Effector CD8-positive, alpha-beta T cell (primary cell): ENCODE measurements around the gene KRTAP12-4.
A peak's percentile ranks its signal among the peaks of the same experiment; 100 is the strongest.
"Not testable (repeated sequence)": the region's sequence is repeated elsewhere in the genome, so short reads cannot be mapped to it uniquely, and the experiment has no call there.

Experiments used
- DNase-seq: peaks from one replicate; lab custom pipeline; 2025; lab: John Stamatoyannopoulos, UW

The KRTAP12-4 gene

DNA sequence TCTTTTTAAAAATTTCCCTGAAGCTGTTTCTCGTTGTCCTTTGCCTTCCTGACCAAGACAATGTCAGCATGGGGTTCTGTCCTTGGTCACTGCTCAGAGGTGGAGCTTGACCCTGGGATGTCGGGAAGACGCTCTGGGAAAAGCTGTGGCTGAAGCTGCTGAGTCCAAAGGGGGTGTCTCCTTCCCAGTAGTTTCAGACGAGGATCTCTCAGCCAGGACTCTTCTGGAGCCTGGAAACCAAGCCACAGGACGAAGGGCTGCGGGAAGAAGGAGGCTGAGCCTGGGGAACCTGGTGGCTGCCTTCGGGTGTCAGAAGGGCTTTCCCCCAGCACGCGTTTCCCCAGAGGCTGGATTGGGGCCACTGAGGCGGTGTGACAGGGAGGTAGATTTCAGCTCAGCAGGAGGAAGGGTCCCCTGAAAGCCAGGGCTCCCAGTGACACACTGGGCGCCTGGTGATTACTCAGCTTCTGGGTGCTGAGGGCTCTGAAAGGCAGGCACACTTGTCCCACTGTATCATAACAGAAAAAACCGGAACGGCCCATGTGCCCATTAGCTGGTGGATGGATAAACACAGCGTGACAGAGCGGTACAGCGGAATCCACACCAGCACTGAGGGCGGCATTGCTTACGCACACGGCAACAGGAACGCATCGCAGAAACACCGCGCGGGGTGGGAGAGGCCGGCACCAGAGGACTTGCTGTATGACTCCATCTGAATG is 32.5 kb upstream of the KRTAP12-4 start:
- no peak for DNase-seq

DNA sequence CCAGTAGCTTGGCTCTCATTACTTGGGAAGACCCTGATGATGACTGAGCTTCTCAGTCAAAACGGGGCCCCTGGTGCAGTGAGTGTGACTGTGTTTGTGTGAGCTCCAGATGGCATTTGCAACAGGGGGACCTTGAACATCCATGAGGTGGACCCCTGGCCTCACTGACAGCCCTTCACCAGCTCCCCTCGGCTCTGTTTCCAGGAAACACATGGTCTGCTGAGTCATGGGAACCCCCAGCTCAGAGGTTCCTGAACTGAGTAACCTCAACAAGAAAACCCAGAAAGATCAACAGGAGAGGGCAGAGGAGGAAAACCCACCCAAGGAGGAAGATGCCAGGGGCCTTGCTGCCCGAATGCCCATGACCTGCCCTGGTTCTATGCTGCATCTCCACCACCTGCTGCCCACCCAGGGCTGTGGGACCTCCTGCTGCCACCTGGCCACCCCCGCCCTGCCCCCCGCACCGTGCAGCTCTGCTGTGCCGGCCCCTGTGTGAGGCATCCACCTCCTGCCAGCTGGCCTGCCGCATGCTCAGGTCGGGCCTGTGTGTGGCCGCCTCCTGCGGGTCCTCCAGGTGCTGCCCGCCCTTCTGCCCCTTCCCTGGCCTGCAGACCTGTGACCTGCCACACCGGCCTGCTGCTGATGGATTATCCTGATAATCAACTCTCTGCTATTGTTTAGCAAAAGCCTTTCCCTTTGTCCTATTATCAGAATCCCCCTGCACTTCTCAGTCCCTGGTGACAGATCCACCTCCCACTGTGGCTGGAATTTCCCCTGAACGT is 31.7 kb upstream of the KRTAP12-4 start:
- no peak for DNase-seq

DNA sequence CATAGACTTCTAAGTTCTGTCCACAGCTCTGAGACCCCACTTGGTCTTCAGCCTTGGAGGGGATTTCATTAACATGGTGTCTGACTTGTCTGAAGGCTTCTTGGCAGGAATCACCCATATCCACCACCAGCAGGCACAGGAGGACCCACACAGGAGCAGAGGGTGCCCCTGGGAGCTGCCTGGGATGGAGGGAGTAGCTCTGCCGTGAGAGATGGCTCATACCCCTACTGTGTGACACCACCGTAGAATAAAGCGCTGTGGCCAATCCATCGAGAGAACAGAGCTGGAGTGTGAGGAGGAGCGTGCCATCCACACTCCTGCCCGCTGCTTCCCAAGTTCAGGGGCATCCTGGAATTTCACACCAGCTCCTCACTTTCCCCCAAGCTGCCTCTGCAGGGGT is 30.6 kb upstream of the KRTAP12-4 start:
- DNase-seq, result not testable (repeated sequence)

DNA sequence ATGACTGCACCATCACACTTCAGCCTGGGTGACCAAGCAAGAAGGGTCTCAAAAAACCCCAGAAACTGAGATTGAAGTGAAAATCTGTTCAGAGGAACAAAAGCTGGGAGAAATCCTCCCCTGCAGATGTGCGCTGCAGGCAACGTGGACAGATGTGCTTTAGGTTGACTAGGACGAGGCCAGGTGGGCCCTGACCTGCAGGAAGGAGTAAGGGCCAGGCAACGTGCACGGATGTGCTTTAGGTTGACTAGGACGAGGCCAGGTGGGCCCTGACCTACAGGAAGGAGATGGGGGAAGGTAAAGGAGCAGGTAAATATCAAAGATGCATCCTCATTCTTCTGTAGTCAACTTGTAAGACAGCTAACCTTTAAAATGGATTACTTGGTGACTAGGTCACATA is 30.0 kb upstream of the KRTAP12-4 start:
- DNase-seq, result no peak

DNA sequence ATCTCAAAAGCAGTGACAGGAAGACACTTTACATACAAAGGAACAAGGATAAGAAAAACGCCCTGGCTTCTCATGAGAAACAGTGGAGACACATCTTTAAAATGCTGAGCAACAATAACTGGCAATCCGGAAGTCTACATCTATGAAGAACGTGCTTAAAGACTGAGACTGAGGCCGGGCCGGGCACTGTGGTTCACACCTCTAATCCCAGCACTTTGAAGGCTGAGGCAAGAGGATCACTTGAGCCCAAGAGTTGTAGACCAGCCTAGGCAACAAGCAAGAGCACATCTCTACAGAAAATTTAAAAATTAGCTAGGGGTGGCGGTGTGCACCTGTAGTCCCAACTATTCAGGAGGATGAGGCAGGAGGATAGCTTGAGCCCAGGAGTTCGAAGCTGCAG is 29.6 kb upstream of the KRTAP12-4 start:
- DNase-seq, result no peak

DNA sequence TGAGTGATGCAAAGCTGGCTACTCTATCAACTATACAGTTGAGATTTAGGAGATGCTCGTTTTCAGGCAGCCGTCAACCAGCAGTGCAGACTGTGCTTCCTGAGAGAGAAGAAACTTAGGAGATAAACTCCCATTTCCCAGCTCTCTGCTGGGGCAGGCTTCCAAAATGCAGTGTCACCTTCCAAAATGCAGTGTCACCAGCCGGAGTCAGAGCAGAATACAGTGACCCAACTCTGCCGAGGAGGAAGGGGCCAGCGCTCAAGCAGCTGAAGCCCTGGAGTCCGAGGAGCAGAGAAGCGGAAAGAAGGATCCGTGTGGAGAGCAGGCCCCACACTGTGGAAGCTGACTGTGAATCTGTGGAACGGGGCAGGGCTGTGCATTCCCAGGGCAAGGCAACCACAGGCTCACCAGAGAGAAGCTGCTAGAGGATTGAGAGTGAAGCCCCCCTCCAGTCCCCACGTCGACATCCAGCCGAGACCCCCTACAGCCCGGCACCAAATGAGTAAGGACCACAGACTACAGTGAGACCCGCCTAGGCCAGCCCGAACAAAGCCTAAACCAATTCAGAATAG is 28.2 kb upstream of the KRTAP12-4 start:
- DNase-seq, result no peak

DNA sequence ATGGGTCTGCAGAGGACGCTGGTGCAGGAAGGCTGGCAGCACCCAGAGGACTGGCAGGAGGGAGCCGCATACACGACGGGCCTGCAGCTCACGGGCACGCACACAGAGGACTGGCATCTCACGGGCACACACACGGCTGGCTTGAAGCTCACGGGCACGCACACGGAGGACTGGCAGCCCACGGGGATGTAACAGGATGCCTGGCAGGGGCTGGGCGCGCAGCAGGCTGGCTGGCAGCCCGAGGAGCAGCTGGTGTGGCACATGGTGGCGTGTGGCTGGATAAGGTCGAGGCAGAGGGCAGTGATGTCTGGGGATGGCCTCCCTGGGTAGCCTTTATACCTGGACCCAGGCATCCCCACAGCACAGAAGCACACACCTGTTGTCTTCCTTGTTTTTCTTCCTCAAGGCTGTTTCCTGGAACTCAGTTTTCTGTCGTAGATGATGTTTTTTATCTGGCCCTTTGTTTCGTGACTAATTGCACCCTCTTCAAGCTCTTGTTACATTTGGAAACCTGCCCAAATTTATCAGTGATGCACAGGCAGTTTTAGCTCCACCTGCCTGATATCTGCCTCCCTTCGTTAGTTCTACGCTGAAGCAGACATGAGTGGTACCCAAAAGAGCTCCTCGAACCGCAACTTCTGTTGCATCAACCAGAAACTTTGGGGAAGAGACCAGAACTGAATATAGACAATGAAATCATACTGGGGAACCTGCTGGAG is 27.6 kb upstream of the KRTAP12-4 start, which contains the start of gene KRTAP12-1:
KRTAP12-1 (minus strand) TSS at position 303 of the 719 bp plus-strand sequence; CDS start at position 263, 40 bp downstream.
- DNase-seq, result no peak

DNA sequence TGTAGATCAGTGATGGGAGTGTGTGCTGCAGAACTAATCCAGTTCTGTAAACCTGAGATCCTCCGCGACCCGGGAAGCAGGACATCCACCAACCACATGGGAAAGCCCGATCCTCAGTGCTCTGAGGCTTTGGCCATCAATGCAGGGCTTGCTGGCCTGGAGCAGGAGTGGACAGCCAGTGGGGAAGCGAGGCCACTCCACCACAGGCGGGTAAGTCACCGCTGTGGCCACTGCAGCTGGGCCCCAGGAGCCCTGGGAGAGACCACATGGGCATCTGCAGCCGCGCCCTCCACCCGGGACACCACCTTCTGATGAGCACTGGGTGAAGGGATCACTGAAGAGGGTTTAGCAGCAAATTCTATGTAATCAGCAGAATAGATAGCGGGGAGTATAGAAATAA is 26.7 kb upstream of the KRTAP12-4 start:
- no peak for DNase-seq

DNA sequence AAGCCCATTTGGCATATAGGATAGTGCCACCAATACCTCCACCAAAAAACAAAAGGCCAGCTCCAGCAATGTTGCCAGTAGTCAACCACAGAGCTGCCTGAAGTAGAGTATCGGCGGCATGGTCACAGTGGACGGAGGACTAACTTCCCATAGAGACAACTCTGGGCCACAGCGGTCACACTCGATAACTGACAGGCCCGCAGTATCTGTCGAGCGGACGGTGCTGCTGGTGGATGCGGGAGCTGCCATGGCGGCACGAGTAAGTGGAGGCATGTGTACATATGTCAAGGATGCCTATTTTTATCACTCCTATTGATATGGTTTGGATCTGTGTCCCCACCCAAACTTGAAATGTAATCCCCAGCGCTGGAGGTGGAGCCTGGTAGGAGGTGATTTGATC is 23.4 kb upstream of the KRTAP12-4 start:
- no peak for DNase-seq

DNA sequence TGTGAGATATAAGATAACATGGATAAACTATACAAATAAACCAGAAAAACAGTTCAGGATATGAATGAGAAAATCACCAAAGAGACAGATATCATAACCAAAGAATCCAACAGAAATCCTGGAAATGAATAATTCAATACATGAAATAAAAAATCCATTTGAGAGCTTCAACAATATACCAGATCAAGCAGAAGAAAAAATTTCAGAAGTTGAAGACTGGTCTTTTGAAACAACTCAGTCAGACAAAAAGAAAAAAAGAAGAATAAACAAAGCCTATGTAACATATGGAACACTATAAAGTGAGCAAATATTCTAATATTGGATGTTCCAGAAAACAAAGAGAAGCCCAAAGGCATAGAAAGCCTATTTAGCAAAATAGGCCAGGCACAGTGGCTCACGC is 17.5 kb upstream of the KRTAP12-4 start:
- no peak for DNase-seq

DNA sequence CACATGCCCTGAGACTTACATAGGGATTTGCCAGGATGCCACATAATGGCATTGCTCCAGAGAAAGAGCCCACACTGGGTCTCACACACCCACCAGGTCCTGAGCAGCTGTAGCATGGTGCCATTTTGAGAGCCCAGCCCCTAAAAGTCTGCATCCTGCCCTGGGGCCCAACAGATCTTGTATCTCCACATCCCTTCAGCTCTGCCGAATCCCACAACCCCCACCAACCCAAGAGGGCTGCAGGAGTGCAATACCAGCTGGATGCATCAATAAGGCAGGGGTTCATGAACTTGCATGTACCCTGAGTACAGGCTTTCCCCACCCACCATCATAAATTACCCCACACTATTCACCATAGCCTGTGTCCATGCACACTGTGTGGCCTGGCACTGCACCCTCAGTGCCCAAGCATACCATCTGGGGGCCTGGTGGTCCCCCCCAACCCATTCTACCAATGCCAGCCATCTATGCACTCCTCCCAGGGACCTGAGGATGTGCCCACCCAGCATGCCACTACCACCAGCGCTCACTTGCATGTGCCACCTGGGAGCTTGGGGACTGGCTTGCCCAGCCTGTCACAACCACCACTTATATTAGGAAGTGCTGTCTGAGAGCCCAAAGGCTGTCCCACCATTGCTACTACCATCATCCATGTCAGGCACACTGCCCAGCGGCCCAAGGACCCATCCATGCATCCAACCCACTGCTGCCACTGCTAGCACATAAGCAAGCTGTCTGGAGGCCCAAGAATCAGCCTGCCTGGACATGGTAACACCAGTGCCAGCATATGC is 16.4 kb upstream of the KRTAP12-4 start:
- DNase-seq, result no peak

DNA sequence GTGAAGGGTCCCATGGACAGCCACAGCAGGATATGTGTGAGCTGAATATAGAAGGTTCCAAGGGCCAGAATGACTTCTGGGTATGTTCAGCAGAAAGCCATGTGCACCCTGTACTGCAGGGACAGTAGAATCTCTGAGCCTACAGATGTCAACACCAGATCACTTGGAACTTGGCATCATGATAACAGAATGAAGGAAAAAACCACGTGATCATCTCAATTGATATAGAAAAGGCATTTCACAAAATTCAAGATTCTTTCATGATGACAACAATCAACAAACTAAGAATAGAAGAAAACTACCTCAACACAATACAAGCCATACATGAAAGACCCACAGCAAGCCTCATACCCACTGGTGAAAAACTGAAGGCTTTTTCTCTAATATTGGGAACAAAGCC is 13.2 kb upstream of the KRTAP12-4 start:
- DNase-seq, result no peak

DNA sequence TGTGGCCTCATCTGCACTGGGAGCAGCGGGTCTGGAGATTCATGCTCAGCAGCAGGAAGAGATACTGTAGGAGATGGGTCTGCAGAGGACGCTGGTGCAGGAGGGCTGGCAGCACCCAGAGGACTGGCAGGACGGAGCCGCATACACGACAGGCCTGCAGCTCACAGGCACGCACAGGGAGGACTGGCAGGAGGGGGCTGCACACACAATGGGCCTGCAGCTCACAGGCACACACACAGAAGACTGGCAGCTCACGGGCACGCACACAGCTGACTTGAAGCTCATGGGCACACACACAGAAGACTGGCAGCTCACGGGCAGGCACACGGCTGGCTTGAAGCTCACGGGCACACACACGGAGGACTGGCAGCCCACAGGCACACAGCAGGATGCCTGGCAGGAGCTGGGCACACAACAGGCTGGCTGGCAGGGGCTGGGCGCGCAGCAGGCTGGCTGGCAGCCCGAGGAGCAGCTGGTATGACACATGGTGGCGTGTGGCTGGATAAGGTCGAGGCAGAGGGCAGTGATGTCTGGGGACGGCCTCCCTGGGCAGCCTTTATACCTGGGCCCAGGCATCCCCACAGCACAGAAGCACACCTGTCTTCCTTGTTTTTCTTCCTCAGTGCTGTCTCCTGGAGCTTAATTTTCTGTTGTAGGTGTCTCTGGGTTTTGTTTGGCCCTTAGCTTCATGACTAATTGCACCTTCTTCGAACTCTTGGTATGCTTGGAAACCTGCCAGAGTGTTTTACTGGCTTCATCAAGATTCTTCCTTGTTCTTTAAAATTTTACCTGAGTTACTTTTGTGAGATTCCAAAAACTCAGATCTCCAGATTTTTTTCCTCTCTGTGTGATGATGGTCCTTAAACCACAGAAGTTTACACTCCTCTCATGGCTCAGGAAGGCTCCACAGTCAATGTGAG is 12.2 kb upstream of the KRTAP12-4 start, which contains the start of gene KRTAP12-2:
KRTAP12-2 (minus strand) TSS at position 527 of the 920 bp plus-strand sequence; CDS start at position 486, 41 bp downstream.
- DNase-seq, result no peak

DNA sequence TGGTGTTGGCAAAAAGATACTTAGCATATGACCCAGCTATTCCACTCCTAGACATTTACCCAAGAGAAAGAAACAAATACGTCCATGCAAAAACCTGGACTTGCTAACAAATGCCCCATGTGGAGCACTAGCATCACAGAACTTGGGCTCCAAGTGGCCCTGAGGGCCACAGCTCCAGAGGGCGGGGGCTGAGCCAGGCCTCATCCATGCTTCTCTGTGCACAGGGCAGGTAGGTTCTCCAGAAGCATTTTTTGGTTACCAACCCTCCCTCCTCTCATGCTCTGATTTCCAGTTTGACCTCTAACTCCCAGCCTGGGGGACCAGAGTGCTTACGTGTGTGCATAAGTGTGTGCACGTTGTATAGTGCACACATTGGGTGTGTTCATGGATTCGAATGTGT is 10.2 kb upstream of the KRTAP12-4 start:
- DNase-seq, result no peak

DNA sequence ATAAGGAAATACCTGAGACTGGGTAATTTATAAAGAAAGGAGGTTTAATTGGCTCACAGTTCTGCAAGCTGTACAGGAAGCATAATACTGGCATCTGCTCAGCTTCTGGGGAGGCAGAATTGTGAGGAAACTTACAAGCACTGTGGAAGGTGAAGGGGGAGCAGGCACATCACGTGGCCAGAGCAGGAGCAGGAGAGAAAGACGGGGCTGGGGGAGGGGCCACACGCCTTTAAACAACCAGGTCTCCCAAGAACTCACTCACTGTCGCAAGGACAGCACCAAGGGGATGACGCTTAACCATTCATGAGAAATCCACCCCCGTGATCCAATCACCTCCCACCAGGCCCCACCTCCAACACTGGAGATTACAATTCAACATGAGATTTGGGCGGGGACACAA is 7.1 kb upstream of the KRTAP12-4 start:
- not testable (repeated sequence) for DNase-seq

DNA sequence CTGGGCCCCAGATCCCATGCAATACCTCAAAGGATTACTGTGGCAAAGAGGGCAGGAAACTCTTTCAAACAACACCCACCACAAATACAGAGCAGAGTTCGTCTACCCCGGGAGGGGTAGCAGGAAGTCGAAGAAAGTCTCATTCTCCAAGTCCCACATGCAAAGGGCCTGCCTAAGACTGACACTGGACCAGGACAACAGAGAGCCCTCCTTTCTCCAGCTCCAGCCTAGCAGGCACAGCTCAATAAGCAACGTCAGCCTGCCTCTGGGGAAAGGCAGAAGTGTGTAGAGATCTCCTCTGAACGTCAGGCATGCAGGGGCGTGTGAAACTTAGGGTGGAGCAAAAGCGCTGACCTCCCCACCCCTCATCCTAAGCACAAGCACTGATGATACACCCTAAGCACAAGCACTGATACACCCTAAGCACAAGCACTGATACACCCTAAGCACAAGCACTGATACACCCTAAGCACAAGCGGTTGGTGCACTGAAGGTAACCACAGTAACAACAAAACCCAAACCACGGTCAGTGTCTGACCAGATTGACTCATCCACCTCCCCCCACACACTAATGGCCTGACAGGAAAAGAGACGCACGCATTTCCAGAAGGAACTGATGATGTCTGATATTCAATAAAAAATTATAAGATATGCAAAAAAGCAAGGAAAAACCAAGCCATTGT is 4.6 kb upstream of the KRTAP12-4 start:
- DNase-seq, result no peak

DNA sequence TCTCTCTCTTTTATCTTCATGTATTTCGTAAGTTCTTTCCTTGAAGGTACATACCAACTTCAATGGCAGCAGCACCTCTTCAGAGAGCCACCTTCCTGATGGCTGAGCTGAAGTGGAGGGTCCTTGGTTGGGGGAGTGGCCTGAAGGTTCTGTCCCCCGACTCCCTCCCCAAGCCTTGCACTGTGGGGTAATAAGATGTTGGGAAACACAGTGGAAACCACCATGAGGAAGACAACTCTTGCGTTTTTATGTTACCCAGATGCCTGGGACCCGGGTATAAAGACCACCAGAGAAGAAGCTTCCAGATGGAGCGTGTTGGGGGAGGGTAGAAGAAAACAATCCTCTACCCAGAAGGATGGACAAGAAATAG is 4.1 kb upstream of the KRTAP12-4 start:
- DNase-seq, result no peak

DNA sequence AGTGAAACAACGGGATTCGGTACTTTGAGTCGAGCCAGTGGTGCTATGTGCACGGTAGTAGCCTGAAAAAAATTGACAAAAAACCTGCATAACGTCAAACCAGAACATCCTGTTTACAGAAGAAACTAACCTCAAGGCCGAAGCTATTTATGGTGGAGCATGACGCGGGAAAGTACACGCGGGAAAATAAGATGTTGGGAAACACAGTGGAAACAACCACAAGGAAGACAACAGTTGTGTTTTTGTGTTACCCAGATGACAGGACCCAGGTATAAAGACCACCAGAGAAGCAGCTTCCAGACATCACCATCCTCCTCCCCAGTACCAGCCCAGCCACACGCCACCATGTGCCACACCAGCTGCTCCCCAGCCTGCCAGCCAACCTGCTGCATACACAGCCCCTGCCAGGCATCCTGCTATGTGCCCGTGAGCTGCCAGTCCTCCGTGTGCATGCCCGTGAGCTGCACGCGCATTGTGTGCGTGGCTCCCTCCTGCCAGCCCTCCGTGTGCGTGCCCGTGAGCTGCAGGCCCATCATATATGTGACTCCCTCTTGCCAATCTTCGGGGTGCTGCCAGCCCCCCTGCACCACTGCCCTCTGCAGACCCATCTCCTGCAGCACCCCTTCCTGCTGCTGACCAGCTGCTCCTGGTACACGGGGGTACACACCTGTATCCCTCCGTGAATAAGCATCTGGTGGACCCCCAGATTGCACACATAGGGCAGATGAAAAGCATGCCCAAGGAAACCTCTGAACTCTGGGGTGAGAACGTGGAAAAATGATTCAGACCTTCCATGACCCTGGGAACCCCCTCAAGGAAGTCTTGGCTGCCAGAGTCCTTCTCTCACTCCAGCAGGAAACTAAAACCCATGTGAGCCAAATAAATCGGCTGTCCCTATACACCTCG is 3.4 kb upstream of the KRTAP12-4 start, which contains the start of gene KRTAP12-3:
KRTAP12-3 (plus strand) TSS at position 298 of the 906 bp plus-strand sequence; CDS start at position 346, 48 bp downstream.
- DNase-seq, result peak; percentile 32
